ENCODE data around the gene EFNA5.

Gene EFNA5

DNA sequence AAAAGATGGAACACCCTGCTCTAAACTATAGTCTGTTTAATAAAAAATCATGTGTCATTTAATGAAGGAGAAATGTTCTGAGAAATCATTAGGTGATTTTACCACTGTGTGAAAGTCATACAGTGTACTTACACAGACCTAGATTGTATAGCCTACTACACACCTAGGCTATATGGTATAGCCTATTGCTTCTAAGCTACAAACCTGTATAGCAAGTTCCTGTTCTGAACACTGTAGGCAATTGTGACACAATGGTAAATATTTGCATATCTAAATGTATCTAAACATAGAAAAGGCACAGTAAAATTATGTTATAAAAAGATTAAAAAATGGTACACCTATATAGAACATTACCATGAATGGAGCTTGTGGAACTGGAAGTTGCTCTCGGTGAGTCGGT is 40.6 kb downstream of the EFNA5 start:
- POLR2A ChIA-PET, result interaction anchor here (0.6 kb wide), 1 partner anchor 254 kb away, joined by 3 read pairs; no protein-coding TSS in a partner anchor
- TF ChIP-seq ZNF654 (tag by site-specific recombination; IDR thresholded peaks at IDR 0.05; ENCODE audit: low read depth) (no peak), ZNF768 (tag by site-specific recombination; IDR thresholded peaks at IDR 0.05) (no peak), ZNF223 (tag by site-specific recombination; IDR thresholded peaks at IDR 0.05) (no peak), ZNF701 (tag by site-specific recombination; IDR thresholded peaks at IDR 0.05) (no peak), ZNF514 (tag by site-specific recombination; IDR thresholded peaks at IDR 0.05) (no peak), ZNF843 (tag by site-specific recombination; IDR thresholded peaks at IDR 0.05) (no peak), ZNF16 (tag by site-specific recombination; IDR thresholded peaks at IDR 0.05; ENCODE audit: low read depth) (no peak), ZNF211 (tag by site-specific recombination; IDR thresholded peaks at IDR 0.05; ENCODE audit: low read depth) (no peak), ZBTB7A (tag by site-specific recombination; IDR thresholded peaks at IDR 0.05; ENCODE audit: low read depth) (no peak), KLF16 (tag by site-specific recombination; IDR thresholded peaks at IDR 0.05) (no peak)
- TF ChIP-seq, protein P1, sequence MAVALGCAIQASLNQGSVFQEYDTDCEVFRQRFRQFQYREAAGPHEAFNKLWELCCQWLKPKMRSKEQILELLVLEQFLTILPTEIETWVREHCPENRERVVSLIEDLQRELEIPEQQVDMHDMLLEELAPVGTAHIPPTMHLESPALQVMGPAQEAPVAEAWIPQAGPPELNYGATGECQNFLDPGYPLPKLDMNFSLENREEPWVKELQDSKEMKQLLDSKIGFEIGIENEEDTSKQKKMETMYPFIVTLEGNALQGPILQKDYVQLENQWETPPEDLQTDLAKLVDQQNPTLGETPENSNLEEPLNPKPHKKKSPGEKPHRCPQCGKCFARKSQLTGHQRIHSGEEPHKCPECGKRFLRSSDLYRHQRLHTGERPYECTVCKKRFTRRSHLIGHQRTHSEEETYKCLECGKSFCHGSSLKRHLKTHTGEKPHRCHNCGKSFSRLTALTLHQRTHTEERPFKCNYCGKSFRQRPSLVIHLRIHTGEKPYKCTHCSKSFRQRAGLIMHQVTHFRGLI (tag by site-specific recombination; IDR thresholded peaks at IDR 0.05), result no peak
- Histone ChIP-seq H3K4me3 (ENCODE audit: low read depth, low read length) (no peak overlapping the region), H3K4me1 (ENCODE audit: control insufficient read depth, insufficient read depth, low read length) (peaks cover 14% of the 10 kb centered on the region), H3K9me3 (ENCODE audit: control insufficient read depth, insufficient read depth, low read depth, low read length) (no peaks in the 10 kb centered on the region), H3K27ac (ENCODE audit: extremely low read depth, low read depth, low read length) (no peak overlapping the region), H3K36me3 (ENCODE audit: control insufficient read depth in 2 of 2, insufficient read depth in 1 of 2, low read length in 2 of 2) (no peaks in the 10 kb centered on the region; a peak in 1 of 3 replicates)
- CTCF ChIA-PET, result no interaction called here

DNA sequence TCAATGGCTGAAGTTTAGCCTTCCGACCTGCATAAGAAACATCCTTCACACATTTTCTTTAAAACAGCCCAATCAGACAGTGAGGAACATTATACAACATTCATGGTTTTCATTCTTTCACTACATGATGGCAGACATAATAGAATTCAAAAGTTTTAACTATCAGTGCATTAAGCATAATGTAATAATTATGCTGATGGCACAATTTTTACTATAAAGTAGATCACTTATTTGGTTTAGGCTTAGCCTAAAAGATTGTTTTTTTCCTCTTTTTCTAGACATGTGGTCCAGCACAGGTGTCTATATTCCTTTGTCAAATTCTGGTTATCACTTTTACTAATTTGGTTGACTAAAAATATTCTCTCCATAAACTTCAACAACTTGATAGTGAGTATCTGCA is 46.5 kb downstream of the EFNA5 start:
- Histone ChIP-seq H3K36me3 (ENCODE audit: control insufficient read depth in 2 of 2, insufficient read depth in 1 of 2, low read length in 2 of 2) (no peaks in the 10 kb centered on the region), H3K4me1 (ENCODE audit: control insufficient read depth, insufficient read depth, low read length) (peaks cover 19% of the 10 kb centered on the region), H3K4me3 (ENCODE audit: low read depth, low read length) (no peak overlapping the region), H3K9me3 (ENCODE audit: control insufficient read depth, insufficient read depth, low read depth, low read length) (peaks cover 2% of the 10 kb centered on the region; the same call in 1 of the 2 replicates), H3K27ac (ENCODE audit: extremely low read depth, low read depth, low read length) (no peak overlapping the region)
- CTCF ChIA-PET, result interaction anchor here (0.9 kb wide), 1 partner anchor 16 kb away, joined by 4 read pairs; no protein-coding TSS in a partner anchor
- POLR2A ChIA-PET, result interaction anchor here (0.5 kb wide), 1 partner anchor 46 kb away, joined by 5 read pairs; no protein-coding TSS in a partner anchor
- TF ChIP-seq ZNF777 (tag by site-specific recombination; IDR thresholded peaks at IDR 0.05; ENCODE audit: borderline replicate concordance) (no peak), ZNF510 (tag by site-specific recombination; IDR thresholded peaks at IDR 0.05; ENCODE audit: insufficient replicate concordance) (no peak)

DNA sequence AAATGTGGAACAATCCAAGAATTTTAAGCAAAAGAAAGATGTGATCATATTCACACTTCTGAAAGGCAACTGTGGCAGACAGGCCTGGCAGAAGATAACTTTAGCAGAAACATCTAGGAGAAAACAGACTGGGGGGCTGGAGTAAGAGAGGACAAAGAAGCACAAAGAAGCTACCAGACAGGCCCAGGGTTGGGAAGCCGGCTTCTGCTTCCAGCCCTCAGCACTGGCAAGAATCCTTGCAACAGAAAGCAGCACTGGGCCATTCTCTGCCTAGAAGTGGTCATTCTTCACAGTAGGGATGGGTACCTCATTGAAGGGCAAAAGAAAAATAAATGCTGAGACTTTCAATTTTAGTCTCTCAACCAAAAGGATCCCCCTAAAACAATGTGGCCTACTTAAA is 49.6 kb downstream of the EFNA5 start:
- no peak overlapping the region for H3K27ac ChIP-seq (ENCODE audit: extremely low read depth, low read depth, low read length)
- POLR2A ChIA-PET, result no interaction called here
- no peaks in the 10 kb centered on the region for H3K36me3 ChIP-seq (ENCODE audit: control insufficient read depth in 2 of 2, insufficient read depth in 1 of 2, low read length in 2 of 2)
- peaks cover 39% of the 10 kb centered on the region for H3K4me1 ChIP-seq (ENCODE audit: control insufficient read depth, insufficient read depth, low read length)
- TF ChIP-seq ZNF335 (tag by site-specific recombination; conservative IDR thresholded peaks at IDR 0.05) (0 out of 2 replicates have a peak, but pooled peaks have one; percentile 6), ZBTB1 (tag by site-specific recombination; IDR thresholded peaks at IDR 0.05) (no peak)
- no peak overlapping the region for H3K4me3 ChIP-seq (ENCODE audit: low read depth, low read length)
- H3K9me3 ChIP-seq (ENCODE audit: control insufficient read depth, insufficient read depth, low read depth, low read length), result peaks cover 2% of the 10 kb centered on the region; the same call in 1 of the 2 replicates
- CTCF ChIA-PET, result no interaction called here

DNA sequence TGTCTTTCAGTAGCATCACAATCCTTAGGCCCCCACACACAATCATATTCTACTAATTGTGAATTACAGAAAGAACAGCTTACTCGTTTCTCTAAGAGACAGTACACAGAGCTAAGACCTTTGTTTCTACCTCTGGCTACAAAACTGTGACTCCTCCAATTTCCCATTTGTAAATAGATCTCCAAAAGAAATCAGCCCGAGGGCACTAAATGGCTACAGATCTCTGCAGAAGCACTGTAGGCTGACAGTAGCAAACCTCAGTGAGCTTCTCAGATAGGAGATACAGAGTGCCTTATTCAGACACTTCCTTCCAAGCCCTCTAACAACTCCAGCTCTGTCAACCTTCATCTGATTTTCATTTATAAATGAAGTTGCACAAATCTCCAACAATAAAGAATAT is 51.0 kb downstream of the EFNA5 start:
- peaks cover 52% of the 10 kb centered on the region for H3K4me1 ChIP-seq (ENCODE audit: control insufficient read depth, insufficient read depth, low read length)
- H3K36me3 ChIP-seq (ENCODE audit: control insufficient read depth in 2 of 2, insufficient read depth in 1 of 2, low read length in 2 of 2), result no peaks in the 10 kb centered on the region
- H3K4me3 ChIP-seq (ENCODE audit: low read depth, low read length), result no peak overlapping the region
- H3K9me3 ChIP-seq (ENCODE audit: control insufficient read depth, insufficient read depth, low read depth, low read length), result peaks cover 2% of the 10 kb centered on the region; the same call in 1 of the 2 replicates
- POLR2A ChIA-PET, result interaction anchor here (0.5 kb wide), 1 partner anchor 53 kb away, joined by 7 read pairs; no protein-coding TSS in a partner anchor
- CTCF ChIA-PET, result no interaction called here
- H3K27ac ChIP-seq (ENCODE audit: extremely low read depth, low read depth, low read length), result no peak overlapping the region
- no peak for TF ChIP-seq ZNF140 (tag by site-specific recombination; IDR thresholded peaks at IDR 0.05)
- TF ChIP-seq SP3 (tag by site-specific recombination; IDR thresholded peaks at IDR 0.05), result no peak
- TF ChIP-seq, protein P2, sequence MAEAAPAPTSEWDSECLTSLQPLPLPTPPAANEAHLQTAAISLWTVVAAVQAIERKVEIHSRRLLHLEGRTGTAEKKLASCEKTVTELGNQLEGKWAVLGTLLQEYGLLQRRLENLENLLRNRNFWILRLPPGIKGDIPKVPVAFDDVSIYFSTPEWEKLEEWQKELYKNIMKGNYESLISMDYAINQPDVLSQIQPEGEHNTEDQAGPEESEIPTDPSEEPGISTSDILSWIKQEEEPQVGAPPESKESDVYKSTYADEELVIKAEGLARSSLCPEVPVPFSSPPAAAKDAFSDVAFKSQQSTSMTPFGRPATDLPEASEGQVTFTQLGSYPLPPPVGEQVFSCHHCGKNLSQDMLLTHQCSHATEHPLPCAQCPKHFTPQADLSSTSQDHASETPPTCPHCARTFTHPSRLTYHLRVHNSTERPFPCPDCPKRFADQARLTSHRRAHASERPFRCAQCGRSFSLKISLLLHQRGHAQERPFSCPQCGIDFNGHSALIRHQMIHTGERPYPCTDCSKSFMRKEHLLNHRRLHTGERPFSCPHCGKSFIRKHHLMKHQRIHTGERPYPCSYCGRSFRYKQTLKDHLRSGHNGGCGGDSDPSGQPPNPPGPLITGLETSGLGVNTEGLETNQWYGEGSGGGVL (tag by site-specific recombination; IDR thresholded peaks at IDR 0.05), result no peak
- no peak for TF ChIP-seq BCL11A (tag by site-specific recombination; IDR thresholded peaks at IDR 0.05; ENCODE audit: low read depth)
- no peak for TF ChIP-seq ZXDB (tag by site-specific recombination; IDR thresholded peaks at IDR 0.05)
- no peak for TF ChIP-seq ZNF585B (tag by site-specific recombination; IDR thresholded peaks at IDR 0.05)
- TF ChIP-seq, protein P3, sequence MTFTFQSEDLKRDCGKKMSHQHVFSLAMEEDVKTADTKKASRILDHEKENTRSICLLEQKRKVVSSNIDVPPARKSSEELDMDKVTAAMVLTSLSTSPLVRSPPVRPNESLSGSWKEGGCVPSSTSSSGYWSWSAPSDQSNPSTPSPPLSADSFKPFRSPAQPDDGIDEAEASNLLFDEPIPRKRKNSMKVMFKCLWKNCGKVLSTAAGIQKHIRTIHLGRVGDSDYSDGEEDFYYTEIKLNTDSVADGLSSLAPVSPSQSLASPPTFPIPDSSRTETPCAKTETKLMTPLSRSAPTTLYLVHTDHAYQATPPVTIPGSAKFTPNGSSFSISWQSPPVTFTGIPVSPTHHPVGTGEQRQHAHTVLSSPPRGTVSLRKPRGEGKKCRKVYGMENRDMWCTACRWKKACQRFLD (tag by site-specific recombination; IDR thresholded peaks at IDR 0.05), result no peak
- TF ChIP-seq ZNF558 (tag by site-specific recombination; IDR thresholded peaks at IDR 0.05), result no peak
- TF ChIP-seq ZNF670 (tag by site-specific recombination; IDR thresholded peaks at IDR 0.05; ENCODE audit: low read depth), result no peak
- peak; percentile 9; the same call in 1 of the 2 replicates for TF ChIP-seq ZBTB17 (tag by site-specific recombination; IDR thresholded peaks at IDR 0.05)
- TF ChIP-seq PRDM1 (tag by site-specific recombination; IDR thresholded peaks at IDR 0.05), result no peak
- no peak for TF ChIP-seq ZNF658 (tag by site-specific recombination; IDR thresholded peaks at IDR 0.05)

Data from HEK293 (cell line).